Retinal pigment epithelial cell (primary cell): ENCODE results near the gene DCAF7.

Experiments
- DNase-seq: peaks from one replicate; pipeline ENCODE4 v3.0.0-alpha.2; 2010; ENCODE audit warnings: low read depth
- H3K4me3 ChIP-seq: 2 replicates; pipeline ENCODE4 v1.5.1; 2011; ENCODE audit warnings: mild to moderate bottlenecking, low read length, control low read depth, moderate library complexity
- TF ChIP-seq, protein P1 (sequence below): conservative IDR thresholded peaks from 2 replicates; pipeline ENCODE4 v1.5.1; 2011; ENCODE audit warnings: low read depth, low read length, control low read depth, inconsistent platforms

The DCAF7 gene

DNA sequence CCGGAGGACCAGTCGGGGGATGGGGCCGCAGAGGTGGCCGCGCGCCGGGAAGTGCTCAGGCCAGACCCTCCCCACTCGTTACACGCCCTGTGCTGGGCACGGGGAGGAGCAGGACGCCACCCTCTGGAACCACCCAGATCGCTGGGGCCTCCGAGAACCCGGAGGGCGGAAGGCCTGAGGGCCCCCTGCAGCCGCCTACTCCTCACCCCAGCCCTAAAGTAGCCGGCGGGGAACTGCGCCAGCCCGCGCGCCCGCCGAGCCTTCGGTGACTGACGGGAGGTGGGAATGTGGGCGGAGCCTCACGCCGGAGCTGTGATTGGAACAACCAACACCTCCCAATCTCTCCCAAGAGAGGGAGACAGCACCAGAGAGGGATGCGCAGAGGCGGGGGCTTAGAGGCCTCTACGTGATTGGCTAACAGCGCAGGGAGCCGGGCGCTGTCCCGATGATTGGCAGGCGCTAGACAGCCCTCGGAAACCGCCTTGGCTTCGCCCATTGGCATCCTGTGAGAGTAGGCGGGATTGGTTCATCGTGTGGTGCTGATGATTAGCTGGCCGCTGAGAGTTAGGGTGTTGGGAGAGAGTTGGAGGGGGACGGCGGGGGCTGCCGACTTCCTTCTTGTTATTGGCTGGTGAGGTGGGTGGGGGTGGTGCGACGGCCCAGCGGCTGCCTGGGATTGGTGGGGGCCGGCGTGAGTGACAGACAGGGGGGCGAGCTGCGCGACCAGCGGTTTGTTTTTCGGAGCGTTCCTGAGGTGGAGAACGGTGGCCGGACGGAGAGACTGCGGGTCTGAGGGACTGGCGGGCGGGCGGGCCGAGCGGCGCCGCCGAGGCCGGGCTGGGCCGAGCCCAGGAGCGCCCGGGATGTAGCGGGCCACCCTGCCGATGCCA lies 71.7 kb downstream of the DCAF7 start, which contains the start of gene MAP3K3:
MAP3K3 (plus strand) TSS at position 734 of the 890 bp plus-strand sequence. CDS start 343 bp downstream, outside the sequence.
- peak within 1 kb of the TSS; percentile 74 for H3K4me3 ChIP-seq
- DNase-seq: peak; percentile 100
- TF ChIP-seq, protein P1, sequence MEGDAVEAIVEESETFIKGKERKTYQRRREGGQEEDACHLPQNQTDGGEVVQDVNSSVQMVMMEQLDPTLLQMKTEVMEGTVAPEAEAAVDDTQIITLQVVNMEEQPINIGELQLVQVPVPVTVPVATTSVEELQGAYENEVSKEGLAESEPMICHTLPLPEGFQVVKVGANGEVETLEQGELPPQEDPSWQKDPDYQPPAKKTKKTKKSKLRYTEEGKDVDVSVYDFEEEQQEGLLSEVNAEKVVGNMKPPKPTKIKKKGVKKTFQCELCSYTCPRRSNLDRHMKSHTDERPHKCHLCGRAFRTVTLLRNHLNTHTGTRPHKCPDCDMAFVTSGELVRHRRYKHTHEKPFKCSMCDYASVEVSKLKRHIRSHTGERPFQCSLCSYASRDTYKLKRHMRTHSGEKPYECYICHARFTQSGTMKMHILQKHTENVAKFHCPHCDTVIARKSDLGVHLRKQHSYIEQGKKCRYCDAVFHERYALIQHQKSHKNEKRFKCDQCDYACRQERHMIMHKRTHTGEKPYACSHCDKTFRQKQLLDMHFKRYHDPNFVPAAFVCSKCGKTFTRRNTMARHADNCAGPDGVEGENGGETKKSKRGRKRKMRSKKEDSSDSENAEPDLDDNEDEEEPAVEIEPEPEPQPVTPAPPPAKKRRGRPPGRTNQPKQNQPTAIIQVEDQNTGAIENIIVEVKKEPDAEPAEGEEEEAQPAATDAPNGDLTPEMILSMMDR: no peak

DNA sequence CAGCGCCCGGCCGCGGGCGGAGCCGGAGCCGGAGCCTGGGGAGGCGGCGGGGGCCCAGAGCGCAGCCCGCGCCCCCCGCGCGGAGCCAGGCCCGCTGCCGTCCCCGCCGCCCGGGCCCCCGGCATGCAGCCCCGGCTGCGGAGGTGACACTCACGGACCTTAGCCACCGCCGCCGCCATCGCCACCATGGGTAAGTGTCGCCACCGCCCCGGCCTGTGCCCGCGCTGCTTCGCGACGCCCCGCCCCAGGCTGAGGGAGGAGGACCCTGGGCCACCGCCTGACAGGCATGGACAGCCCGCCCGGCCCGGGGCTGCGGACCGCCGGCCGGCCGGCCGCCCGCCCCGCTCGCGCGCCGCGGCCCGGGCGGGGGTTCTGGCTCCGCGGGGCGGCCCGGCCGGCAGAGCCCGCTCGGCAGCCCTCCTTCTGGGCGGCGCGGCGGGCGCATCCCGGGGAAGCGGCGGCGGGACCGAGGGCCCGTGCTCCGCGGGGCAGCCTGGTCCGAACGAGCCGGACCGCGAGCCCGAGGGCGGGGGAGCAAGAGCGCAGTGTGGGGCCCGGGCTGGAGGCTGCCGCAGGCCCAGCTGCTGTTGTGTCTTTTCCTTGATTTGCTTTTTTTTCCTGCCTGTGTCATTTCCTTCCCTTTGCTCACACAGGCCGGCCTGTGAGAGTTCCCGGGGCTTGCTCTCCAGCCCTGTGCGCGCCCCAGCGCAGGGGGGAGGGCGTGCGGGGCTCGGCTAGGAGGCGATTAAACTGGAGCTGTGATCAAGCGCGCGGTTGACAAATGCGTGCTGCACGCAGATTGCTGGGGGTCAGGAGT lies 72.5 kb downstream of the DCAF7 start:
- peak overlapping the region; percentile 74 for H3K4me3 ChIP-seq
- TF ChIP-seq, protein P1: no peak
- no peak for DNase-seq

DNA sequence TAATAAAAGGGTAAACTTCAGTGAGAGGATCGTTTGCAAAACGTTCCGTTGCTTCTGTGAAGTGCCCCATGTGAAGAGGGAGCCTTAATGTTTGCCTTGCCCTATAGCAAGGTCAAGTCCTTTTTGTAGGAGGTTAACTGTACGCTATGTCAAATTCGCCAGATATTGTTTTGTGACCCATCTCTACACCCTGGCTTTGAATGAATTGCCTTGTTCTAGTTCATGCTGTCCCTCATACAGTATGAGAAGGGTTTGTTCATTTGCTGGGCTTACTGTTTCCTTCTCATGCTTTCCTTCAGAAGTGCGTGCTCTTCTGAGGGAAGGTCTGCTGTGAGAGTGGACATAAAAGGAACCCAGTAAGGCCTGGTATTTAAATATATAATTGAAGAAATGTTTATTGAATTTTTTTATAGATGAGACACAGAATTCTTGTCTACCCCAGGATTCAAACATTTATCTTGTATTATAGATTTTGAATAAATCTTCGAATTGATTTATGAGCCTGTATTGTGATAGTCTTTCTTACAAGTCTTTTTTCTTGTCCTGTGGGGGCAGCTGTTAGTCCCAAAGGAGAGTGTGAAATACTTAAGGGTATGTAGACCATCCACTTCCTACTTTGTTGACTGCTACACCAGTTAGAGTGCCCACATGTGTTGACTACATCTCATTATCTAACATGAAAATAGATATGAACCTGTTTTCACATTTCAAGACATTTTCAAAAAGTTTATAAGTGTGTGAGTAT lies 73.7 kb downstream of the DCAF7 start:
- TF ChIP-seq, protein P1: no peak
- H3K4me3 ChIP-seq: peak overlapping the region; percentile 74
- no peak for DNase-seq

DNA sequence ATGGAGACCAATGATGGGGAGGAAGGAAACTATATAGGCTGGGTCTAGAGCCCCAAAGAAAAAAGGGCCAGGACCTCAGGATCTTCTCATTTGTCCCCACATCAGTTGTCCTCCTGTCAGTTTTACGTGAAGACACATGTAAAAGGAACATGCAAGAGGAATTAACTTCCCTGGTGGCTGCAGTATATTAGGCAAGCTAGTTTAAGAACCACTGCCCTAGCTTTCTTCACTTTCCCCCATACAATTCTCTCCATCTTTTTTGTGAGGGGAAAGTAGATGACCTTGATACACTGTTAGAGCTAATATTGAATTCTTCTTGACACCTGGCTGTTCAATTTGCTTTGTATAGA lies 74.2 kb downstream of the DCAF7 start:
- DNase-seq: no peak
- TF ChIP-seq, protein P1: no peak
- no peak overlapping the region for H3K4me3 ChIP-seq

DNA sequence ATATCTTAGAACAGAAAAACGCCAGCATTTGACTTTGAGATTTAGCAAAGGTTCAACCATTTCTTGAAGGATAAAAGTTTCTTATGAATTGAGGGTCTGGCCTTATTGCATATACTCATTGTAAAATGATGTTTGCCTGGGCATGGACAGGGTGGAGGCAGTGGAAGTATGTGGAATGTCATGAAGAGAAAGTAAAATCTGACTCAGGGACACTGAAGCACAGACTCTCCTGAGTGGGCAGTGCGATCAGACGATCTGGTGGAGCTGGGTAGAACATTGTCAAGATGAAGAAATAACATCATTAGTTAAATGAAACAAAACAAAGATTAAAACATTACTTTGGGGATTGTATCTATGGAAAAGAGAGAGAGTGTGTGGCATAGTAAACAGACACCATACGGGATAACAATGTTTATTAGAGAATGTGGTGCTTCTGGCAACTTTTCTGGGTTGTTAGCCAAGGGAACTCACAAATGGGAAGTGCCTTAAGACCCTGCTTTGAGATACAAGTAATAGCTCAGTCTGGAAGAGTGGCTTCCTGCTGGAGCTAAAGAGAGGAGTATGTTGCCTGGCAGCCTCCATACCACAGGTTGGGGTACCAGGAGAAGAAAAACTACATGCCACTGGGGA lies 76.4 kb downstream of the DCAF7 start:
- H3K4me3 ChIP-seq: no peak overlapping the region
- TF ChIP-seq, protein P1: no peak
- DNase-seq: no peak

DNA sequence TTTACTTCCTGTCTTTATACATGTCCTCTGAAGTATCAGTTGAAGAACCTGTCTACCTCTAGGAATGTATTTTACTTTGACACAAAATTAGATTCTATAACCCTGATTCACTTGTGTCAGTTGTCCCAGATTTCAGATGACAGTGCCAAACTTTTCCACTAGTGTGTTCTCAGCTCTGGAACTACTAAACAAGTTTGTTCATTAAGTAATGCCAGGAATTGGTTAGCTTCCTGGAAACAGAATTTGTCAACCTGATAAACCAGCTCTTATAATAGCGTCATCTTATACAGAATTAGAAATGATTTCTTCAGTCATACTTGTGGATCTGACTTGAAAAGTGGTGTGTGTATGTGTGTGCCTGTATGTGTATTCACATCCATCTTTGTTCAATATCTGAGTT lies 79.3 kb downstream of the DCAF7 start:
- TF ChIP-seq, protein P1: no peak
- no peak for DNase-seq

More for the DNA sequence above, 79.3 kb downstream of the DCAF7 start:
- no peak overlapping the region for H3K4me3 ChIP-seq
